DOHH2 (cell line): Measurements from ENCODE around the gene IMMT.

Experiments
- EZH2phosphoT487 ChIP-seq: fragments of 200-600 bp; sonication (generic); IDR thresholded peaks from 2 replicates; pipeline ENCODE4 v1.6.1; 2017; ENCODE audit warnings: borderline replicate concordance, mild to moderate bottlenecking, antibody characterized with exemption, low read length, moderate library complexity, mixed read lengths
- TF ChIP-seq, protein P1 (sequence below): fragments of 200-600 bp; sonication (generic); IDR thresholded peaks from one replicate; pipeline ENCODE4 v1.5.1; 2014; ENCODE audit warnings: antibody characterized with exemption, mild to moderate bottlenecking, low read depth, low read length; ENCODE audit not compliant: poor library complexity, severe bottlenecking

DNA sequence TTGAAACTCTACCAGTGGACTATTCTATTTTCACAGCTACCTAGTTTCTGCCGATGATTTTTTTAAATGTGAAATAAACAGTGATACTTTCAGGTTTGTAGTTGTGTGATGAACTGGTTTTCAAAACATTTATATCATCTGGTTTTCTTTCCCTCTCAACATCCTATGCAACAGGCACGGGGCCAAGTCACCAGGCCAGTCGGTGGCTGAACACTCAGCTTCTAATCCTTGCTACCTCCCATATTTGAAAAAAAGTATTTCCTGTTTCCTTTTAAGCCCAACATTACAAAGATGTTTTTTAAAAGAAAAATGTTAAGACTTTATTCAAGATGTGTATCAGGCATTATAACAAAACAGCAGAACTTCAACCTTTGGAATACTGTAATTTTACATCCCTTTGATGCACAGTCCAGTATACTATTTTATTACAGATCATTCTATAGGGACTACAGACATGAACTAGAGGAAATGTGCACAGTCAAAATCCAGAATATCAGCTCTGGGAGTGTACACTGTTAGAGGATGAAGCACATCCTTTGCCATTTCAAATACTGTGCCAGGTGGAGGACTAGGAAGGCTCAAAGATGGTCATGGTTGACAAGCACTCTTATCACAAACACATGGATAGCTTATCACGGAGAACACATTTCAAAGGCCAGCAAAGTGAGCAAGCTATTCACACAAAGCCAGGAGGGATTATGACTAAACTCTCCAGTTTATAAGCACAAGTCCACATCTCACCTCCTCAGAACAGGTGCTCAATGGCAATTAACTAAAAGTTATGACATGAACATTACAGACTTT is 18.6 kb upstream of the IMMT start:
- TF ChIP-seq, protein P1, sequence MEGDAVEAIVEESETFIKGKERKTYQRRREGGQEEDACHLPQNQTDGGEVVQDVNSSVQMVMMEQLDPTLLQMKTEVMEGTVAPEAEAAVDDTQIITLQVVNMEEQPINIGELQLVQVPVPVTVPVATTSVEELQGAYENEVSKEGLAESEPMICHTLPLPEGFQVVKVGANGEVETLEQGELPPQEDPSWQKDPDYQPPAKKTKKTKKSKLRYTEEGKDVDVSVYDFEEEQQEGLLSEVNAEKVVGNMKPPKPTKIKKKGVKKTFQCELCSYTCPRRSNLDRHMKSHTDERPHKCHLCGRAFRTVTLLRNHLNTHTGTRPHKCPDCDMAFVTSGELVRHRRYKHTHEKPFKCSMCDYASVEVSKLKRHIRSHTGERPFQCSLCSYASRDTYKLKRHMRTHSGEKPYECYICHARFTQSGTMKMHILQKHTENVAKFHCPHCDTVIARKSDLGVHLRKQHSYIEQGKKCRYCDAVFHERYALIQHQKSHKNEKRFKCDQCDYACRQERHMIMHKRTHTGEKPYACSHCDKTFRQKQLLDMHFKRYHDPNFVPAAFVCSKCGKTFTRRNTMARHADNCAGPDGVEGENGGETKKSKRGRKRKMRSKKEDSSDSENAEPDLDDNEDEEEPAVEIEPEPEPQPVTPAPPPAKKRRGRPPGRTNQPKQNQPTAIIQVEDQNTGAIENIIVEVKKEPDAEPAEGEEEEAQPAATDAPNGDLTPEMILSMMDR: no peak
- no peak for TF ChIP-seq EZH2phosphoT487
